Glutamatergic neuron (in vitro differentiated cells): ENCODE data around the gene FNIP1. TPM values are rescaled to one million over a fixed set of nuclear protein-coding genes. Genes with fewer than 3 reads are reported as not detected.
A peak's percentile ranks its signal among the peaks of the same experiment; 100 is the strongest.

Experiments used
- DNase-seq: peaks from one replicate; pipeline ENCODE4 v3.0.0; 2022
- H3K27ac Mint-ChIP-seq: one replicate; pipeline ENCODE4 v1.8.0; 2020; ENCODE audit warnings: mild to moderate bottlenecking, mixed read lengths, inconsistent platforms; ENCODE audit not compliant: unreplicated experiment
- H3K27me3 Mint-ChIP-seq: one replicate; pipeline ENCODE4 v1.8.0; 2020; ENCODE audit warnings: mild to moderate bottlenecking, moderate library complexity, mixed read lengths, inconsistent platforms; ENCODE audit not compliant: unreplicated experiment
- H3K36me3 Mint-ChIP-seq: one replicate; pipeline ENCODE4 v1.8.0; 2020; ENCODE audit warnings: mild to moderate bottlenecking, mixed read lengths, inconsistent platforms; ENCODE audit not compliant: unreplicated experiment
- H3K4me1 Mint-ChIP-seq: one replicate; pipeline ENCODE4 v1.8.0; 2020; ENCODE audit warnings: mild to moderate bottlenecking, low read depth, mixed read lengths, inconsistent platforms; ENCODE audit not compliant: unreplicated experiment
- H3K4me3 Mint-ChIP-seq: one replicate; pipeline ENCODE4 v1.8.0; 2020; ENCODE audit warnings: mild to moderate bottlenecking, mixed read lengths, inconsistent platforms; ENCODE audit not compliant: unreplicated experiment
- H3K9me3 Mint-ChIP-seq: one replicate; pipeline ENCODE4 v1.8.0; 2020; ENCODE audit warnings: mild to moderate bottlenecking, moderate library complexity, mixed read lengths, inconsistent platforms; ENCODE audit not compliant: unreplicated experiment
- CTCF ChIP-seq: fragments of 200-600 bp; sonication (generic); IDR thresholded peaks from one replicate; pipeline ENCODE4 v1.5.0; 2021; ENCODE audit not compliant: partially characterized antibody, unreplicated experiment
- total RNA-seq: library from RNA; stranded (reverse); fragmentation: NEBNext Ultra II Directional; extraction: Animal tissue kit (Norgen Biotek cat#: 25700); gene quantifications from one replicate; pipeline ENCODE4 v1.2.1, GENCODE V29; 2021; ENCODE audit not compliant: unreplicated experiment

Gene FNIP1
- total RNA-seq, 1 donor from 2014 or later: 23.2 TPM

- no peak for DNase-seq
- no peaks in the 10 kb centered on the region for H3K27me3 Mint-ChIP-seq
- peaks cover 11% of the 10 kb centered on the region for H3K4me1 Mint-ChIP-seq
- H3K9me3 Mint-ChIP-seq: peaks cover 1% of the 10 kb centered on the region
- H3K27ac Mint-ChIP-seq: peak overlapping the region; percentile 59
- H3K4me3 Mint-ChIP-seq: no peak overlapping the region
- H3K36me3 Mint-ChIP-seq: no peaks in the 10 kb centered on the region
- TF ChIP-seq CTCF: no peak
These were observed 188.2 kb downstream of the FNIP1 start for GRCh38 chr5:131608597-131608996.

GRCh38 chr5:131607903-131608540, 188.8 kb downstream of the FNIP1 start:
- peaks cover 1% of the 10 kb centered on the region for H3K9me3 Mint-ChIP-seq

GRCh38 chr5:131607418-131607817, 189.4 kb downstream of the FNIP1 start:
- no peak for DNase-seq
- H3K27ac Mint-ChIP-seq: no peak overlapping the region

More at GRCh38 chr5:131607903-131608540, 188.8 kb downstream of the FNIP1 start:
- no peak for TF ChIP-seq CTCF
- DNase-seq: no peak
- Mint-ChIP-seq H3K27ac (no peak overlapping the region), H3K4me3 (no peak overlapping the region), H3K4me1 (peaks cover 11% of the 10 kb centered on the region), H3K36me3 (no peaks in the 10 kb centered on the region), H3K27me3 (no peaks in the 10 kb centered on the region)

GRCh38 chr5:131605086-131605485, 191.7 kb downstream of the FNIP1 start:
- no peak overlapping the region for H3K4me3 Mint-ChIP-seq
- no peak for TF ChIP-seq CTCF
- H3K27me3 Mint-ChIP-seq: no peaks in the 10 kb centered on the region
- DNase-seq: no peak
- H3K27ac Mint-ChIP-seq: no peak overlapping the region
- H3K9me3 Mint-ChIP-seq: peaks cover 1% of the 10 kb centered on the region
- H3K4me1 Mint-ChIP-seq: peaks cover 7% of the 10 kb centered on the region
- no peaks in the 10 kb centered on the region for H3K36me3 Mint-ChIP-seq

More at GRCh38 chr5:131607418-131607817, 189.4 kb downstream of the FNIP1 start:
- no peaks in the 10 kb centered on the region for H3K27me3 Mint-ChIP-seq
- H3K4me3 Mint-ChIP-seq: no peak overlapping the region
- H3K36me3 Mint-ChIP-seq: no peaks in the 10 kb centered on the region
- peaks cover 11% of the 10 kb centered on the region for H3K4me1 Mint-ChIP-seq
- TF ChIP-seq CTCF: no peak
- peaks cover 1% of the 10 kb centered on the region for H3K9me3 Mint-ChIP-seq
